Ovary (tissue), 9 donors: ENCODE data around the gene GOLGB1. TPM values are rescaled to one million over a fixed set of nuclear protein-coding genes. Genes with fewer than 3 reads are reported as not detected.

ENCODE experiments used
- DNase-seq, 5 donors: peaks; one replicate each; pipeline ENCODE4 v3.0.0-alpha.2; 2019 to 2020
- H3K27ac ChIP-seq, 2 donors: fragments of 200-600 bp; one replicate each; pipeline versions ENCODE4 v1.5.1 to v1.8.0; 2019 to 2022
- H3K27me3 ChIP-seq: fragments of 200-600 bp; one replicate; pipeline ENCODE4 v1.8.0; 2022
- H3K36me3 ChIP-seq: fragments of 200-600 bp; sonication (generic); one replicate; pipeline ENCODE4 v1.5.1; 2019
- H3K4me1 ChIP-seq: one replicate; pipeline ENCODE4 v1.8.1; 2013; ENCODE audit warnings: mild to moderate bottlenecking, moderate library complexity; ENCODE audit not compliant: insufficient read depth
- H3K4me3 ChIP-seq: fragments of 200-600 bp; sonication (generic); one replicate; pipeline ENCODE4 v1.5.1; 2017
- H3K9me3 ChIP-seq, 2 donors: fragments of 200-600 bp in 1 of 2; sonication (generic) in 1 of 2; one replicate each; pipeline versions ENCODE4 v1.5.1 to v1.8.1; 2013 to 2019; ENCODE audit warnings: mild to moderate bottlenecking in 1 of 2, moderate library complexity in 1 of 2
- EP300 ChIP-seq: sonication (generic); formaldehyde crosslinking; IDR thresholded peaks from one replicate; pipeline ENCODE4 v1.6.1; 2017; ENCODE audit warnings: antibody characterized with exemption
- POLR2A ChIP-seq: fragments of 450-650 bp; IDR thresholded peaks from one replicate; pipeline ENCODE4 v1.6.1; 2017; ENCODE audit warnings: antibody characterized with exemption, mild to moderate bottlenecking, moderate library complexity
- WGBS, 3 donors: extraction: QIAGEN DNeasy Blood & Tissue Kit in 1 of 3; methylation state at CpG; one replicate each; pipeline versions ENCODE4 v1.1.5 to v1.1.7; 2013 to 2017; 5-methylcytosine and 5-hydroxymethylcytosine counted together
- intact Hi-C, 4 donors: fragments of 100-400 bp; cut with DNase I; formaldehyde crosslinking; loops; one replicate each; pipeline versions ENCODE4 v1.11.0 to v1.15.1; 2022 to 2023
- polyA plus RNA-seq, 2 donors: library from polyadenylated mRNA; stranded (reverse); fragments of 200-250 nt in 1 of 2; fragments of 350-450 nt in 1 of 2; fragmentation: Illumina TruSeq in 1 of 2; extraction: RNeasy Lipid Tissue Mini Kit (QIAGEN cat#74804) in 1 of 2; gene quantifications; one replicate each; pipeline ENCODE4 v1.2.3, GENCODE V29; 2013 to 2014
- total RNA-seq, 7 donors: library from RNA; depleted of rRNA in 2 of 7; stranded (reverse); fragments of >200 nt in 2 of 7; fragmentation: NEBNext Ultra II Directional in 3 of 7; extraction: Animal tissue kit (Norgen Biotek cat#: 25700) in 3 of 7; gene quantifications; one replicate each; pipeline versions ENCODE4 v1.1.0 to v1.2.4, GENCODE V29; 2016 to 2023
- TF ChIP-seq, protein P1 (sequence below), 3 donors: fragments of 450-650 bp in 2 of 3; fragments of 200-600 bp in 1 of 3; IDR thresholded peaks; one replicate each; pipeline versions ENCODE4 v1.5.1 to v1.8.0; 2016 to 2022; ENCODE audit warnings: antibody characterized with exemption in 3 of 3, mild to moderate bottlenecking in 1 of 3
- donor health status: DM: no; HTN: no; CAD: no; lungs with moderate emphysema.
- donor health status: DM: no; HTN: no; CAD: no.
- donor health status: Bipolar disorder and iron deficiency.
- donor health status: DM: yes; HTN: yes; CAD: no.
- donor health status: DM: no; HTN: no; CAD: no.
- donor health status: DM: yes; HTN: yes; CAD: no.

GOLGB1 gene
- total and polyA plus RNA-seq, 9 donors = 18.9 to 70.5 (median 50.2) TPM

DNA sequence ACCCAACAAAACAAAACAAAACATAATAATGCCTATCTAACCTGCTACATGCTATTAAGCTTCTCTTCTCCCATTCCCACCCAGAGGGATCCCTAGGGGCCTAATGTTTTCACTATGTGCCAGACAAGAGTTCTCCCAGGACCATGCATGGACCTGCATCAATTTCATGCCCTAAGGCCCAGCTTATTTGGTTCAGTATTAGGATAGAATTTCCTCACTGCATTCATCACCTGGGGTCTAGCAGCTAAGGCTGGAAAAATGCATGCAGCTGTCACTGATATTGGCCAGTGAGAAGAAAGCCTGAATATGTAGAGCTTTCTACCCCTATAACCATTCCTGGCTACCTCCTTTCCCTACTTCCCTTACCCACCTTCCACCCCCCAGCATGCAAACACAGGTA is 86.8 kb downstream of the GOLGB1 start:
- no peak overlapping the region for H3K27ac ChIP-seq
- no peak for DNase-seq
- intact Hi-C loops = loop anchor here in 1 of 4 donors (1.0 kb wide), 1 partner anchor 37 kb away; no protein-coding TSS in a partner anchor
- no peak for TF ChIP-seq POLR2A
- TF ChIP-seq EP300 = no peak
- TF ChIP-seq, protein P1, sequence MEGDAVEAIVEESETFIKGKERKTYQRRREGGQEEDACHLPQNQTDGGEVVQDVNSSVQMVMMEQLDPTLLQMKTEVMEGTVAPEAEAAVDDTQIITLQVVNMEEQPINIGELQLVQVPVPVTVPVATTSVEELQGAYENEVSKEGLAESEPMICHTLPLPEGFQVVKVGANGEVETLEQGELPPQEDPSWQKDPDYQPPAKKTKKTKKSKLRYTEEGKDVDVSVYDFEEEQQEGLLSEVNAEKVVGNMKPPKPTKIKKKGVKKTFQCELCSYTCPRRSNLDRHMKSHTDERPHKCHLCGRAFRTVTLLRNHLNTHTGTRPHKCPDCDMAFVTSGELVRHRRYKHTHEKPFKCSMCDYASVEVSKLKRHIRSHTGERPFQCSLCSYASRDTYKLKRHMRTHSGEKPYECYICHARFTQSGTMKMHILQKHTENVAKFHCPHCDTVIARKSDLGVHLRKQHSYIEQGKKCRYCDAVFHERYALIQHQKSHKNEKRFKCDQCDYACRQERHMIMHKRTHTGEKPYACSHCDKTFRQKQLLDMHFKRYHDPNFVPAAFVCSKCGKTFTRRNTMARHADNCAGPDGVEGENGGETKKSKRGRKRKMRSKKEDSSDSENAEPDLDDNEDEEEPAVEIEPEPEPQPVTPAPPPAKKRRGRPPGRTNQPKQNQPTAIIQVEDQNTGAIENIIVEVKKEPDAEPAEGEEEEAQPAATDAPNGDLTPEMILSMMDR (IDR thresholded peaks at IDR 0.05) = no peak
- H3K9me3 ChIP-seq = no peaks in the 10 kb centered on the region
- H3K4me3 ChIP-seq = no peak overlapping the region
- peaks cover 1% of the 10 kb centered on the region for H3K4me1 ChIP-seq
- H3K27me3 ChIP-seq = no peaks in the 10 kb centered on the region
- H3K36me3 ChIP-seq = no peaks in the 10 kb centered on the region

DNA sequence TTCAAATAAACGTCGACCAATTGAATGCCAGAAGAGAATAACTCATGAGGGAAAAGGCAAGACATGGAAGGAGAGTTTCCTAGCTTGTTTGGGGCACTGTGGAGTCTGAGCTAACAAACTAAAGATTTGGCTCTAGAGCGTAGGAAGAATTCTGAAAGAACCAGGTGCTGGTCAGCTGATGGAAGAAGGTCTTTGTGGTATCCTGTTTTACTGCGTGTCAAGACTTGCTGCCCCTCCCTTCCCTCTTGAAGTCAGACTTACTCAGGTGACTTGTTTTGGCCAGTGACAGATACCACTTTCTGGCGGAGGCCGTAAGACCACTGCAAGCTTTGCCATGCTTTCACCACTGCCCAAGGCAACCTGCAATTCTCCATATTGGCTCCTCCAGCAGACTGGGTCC is 88.2 kb downstream of the GOLGB1 start:
- intact Hi-C loops = no loop called here
- H3K27ac ChIP-seq = no peak overlapping the region
- H3K9me3 ChIP-seq = no peaks in the 10 kb centered on the region
- H3K27me3 ChIP-seq = no peaks in the 10 kb centered on the region
- TF ChIP-seq EP300 = no peak
- TF ChIP-seq, protein P1 (IDR thresholded peaks at IDR 0.05) = no peak
- no peak for TF ChIP-seq POLR2A
- no peaks in the 10 kb centered on the region for H3K36me3 ChIP-seq
- H3K4me3 ChIP-seq = no peak overlapping the region
- no peak for DNase-seq
- WGBS, 3 donors = 89 to 92% (median 91%) methylated on average over 6 of the region's 6 CpGs
- peaks cover 1% of the 10 kb centered on the region for H3K4me1 ChIP-seq

DNA sequence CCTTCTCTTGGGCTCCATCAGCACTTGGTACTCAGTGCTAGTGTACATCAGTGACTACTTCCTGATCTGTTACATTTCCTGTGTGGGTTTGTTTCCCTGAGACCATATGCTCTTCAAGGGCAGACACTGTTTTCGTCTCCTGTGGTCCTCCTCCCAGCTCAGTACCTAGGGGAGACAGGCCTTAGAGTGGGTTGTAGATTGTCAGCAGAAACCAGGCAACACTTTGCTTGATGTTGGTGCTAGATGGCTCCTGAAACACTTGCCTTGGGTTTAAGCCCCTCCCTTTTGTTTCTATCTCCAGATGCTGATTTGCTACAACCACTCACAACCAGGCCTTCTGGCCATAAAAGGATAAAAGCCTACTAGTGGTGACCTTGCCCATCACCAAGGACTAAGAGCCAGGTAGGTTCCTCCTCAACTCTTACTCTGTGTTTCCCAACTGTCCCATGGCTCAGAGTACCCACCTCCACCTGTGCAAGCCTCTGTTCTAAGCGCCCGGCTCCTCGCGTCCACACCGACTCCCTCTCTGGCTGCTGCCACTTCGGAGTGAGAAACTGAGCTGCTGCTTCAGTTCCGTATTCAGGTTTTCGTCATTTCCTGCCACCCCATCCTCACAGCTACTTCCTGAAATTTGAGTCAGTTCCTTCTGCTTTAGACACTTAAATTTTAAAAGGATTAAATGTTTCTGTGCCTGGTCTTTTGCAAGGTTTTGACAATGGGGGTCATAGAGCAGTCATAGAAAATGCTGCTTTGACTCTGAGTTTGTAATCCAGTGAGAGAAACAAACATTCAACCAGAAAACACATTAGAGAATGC is 89.0 kb downstream of the GOLGB1 start, which contains the start of gene HCLS1:
Gene HCLS1 (minus strand): TSS at position 548 of the 816 bp plus-strand sequence. CDS start 2,556 bp downstream, outside the sequence.
- TF ChIP-seq EP300 (no peak), POLR2A (no peak)
- TF ChIP-seq, protein P1 (IDR thresholded peaks at IDR 0.05) = no peak
- DNase-seq = no peak
- intact Hi-C loops = no loop called here

DNA sequence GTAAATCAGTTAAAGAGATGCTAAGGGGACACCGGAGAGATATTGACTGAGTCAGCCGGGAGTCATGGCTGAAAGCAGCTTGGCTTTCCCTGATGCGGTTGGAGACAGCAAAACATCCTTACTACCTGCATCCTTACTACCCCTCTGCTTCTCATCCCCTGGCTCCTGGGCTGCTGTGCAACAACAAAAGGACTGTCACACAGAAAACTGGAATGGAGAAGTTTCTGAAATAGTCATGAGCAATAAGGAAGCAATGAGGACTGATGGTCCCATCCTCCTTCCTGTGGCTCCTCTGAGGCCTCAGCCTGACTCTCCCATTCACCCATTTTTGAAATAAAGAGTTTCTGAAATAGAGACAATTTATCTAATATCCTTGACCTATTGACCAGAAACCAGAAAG is 90.0 kb downstream of the GOLGB1 start:
- intact Hi-C loops = no loop called here
- 94 to 97% (median 96%) methylated on average over 3 of the region's 3 CpGs for WGBS, 3 donors

More for the DNA sequence above, 89.0 kb downstream of the GOLGB1 start, which contains the start of gene HCLS1:
- H3K27ac ChIP-seq = no peak within 1 kb of the TSS
- H3K9me3 ChIP-seq = no peaks in the 10 kb centered on the region
- H3K36me3 ChIP-seq = no peaks in the 10 kb centered on the region
- 75 to 80% (median 77%) methylated on average over 9 of the region's 9 CpGs for WGBS, 3 donors
- no peak within 1 kb of the TSS for H3K4me3 ChIP-seq
- H3K4me1 ChIP-seq = peaks cover 1% of the 10 kb centered on the region
- H3K27me3 ChIP-seq = no peaks in the 10 kb centered on the region

More for the DNA sequence above, 90.0 kb downstream of the GOLGB1 start:
- Histone ChIP-seq H3K27me3 (no peaks in the 10 kb centered on the region), H3K9me3 (no peaks in the 10 kb centered on the region), H3K36me3 (no peaks in the 10 kb centered on the region), H3K4me3 (no peak overlapping the region), H3K4me1 (peaks cover 1% of the 10 kb centered on the region), H3K27ac (no peak overlapping the region)
- no peak for TF ChIP-seq EP300
- TF ChIP-seq, protein P1 (IDR thresholded peaks at IDR 0.05) = no peak
- no peak for DNase-seq
